GM21717 (cell line): ENCODE data around the gene SLC26A11.
"Not testable (repeated sequence)": the region's sequence is repeated elsewhere in the genome, so short reads cannot be mapped to it uniquely, and the experiment has no call there.

Source experiments
- ATAC-seq: cut with Tn5 transposase; IDR thresholded peaks from one replicate; pipeline ENCODE4 v1.9.1; 2021; ENCODE audit warnings: mild to moderate bottlenecking, moderate library complexity; ENCODE audit not compliant: unreplicated experiment

SLC26A11 gene

GRCh38 chr17:80195671-80196529, 24.3 kb upstream of the SLC26A11 start:
- no peak for ATAC-seq

DNA sequence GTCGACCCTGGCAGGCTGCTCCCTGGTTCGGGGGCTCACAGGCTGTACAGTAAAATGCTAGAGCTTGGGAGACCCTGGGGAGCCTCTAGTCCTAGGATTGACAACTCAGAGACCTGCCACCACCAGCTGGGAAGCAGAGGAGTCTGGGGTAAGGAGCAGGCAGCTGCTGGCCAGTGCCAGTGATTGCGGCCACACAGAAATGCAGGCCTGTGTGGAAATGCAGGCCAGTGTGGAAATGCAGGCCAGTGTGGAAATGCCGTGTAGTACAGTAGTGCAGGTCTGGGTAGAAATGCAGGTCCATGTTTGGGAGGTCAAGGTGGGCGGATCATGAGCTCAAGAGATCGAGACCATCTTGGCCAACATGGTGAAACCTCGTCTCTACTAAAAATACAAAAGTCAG, 23.6 kb upstream of the SLC26A11 start:
- ATAC-seq = no peak

DNA sequence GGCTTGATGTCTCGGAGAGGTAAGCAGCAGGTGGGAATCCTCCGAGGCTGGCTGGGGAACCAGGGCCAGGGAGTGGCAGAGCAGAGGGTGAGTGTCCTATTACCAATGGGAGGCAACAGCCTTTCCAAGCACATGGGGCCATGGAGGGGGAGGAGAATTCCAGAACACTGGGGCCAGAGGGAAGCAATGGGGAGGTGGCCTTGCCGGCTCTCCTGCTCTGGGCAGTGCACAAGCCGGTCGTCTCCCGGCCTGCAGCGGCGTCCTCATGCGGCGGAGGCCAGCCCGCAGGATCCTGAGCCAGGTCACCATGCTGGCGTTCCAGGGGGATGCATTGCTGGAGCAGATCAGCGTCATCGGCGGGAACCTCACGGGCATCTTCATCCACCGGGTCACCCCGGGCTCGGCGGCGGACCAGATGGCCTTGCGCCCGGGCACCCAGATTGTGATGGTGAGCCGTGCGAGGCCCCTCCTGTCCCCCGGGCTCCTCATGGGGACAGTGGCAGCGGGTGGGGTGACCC, 22.0 kb upstream of the SLC26A11 start:
- no peak for ATAC-seq

- ATAC-seq = not testable (repeated sequence)
Observed at GRCh38 chr17:80199295-80199694, 20.9 kb upstream of the SLC26A11 start.

DNA sequence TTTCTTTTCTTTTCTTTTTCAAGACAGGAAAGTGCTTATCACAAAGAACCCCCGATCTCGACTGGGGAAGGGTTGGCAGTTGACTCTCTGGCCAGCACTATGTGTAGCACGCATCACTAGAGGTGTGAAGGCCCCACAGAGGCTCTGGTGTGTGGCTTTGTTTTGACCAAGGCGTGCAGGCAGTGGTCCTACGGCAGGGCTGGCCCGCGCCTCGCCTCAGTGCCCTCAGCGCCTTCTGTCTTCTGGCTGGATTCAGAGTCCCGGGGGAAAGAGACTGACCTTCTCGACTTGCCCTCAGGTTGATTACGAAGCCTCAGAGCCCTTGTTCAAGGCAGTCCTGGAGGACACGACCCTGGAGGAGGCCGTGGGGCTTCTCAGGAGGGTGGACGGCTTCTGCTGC, 18.8 kb upstream of the SLC26A11 start:
- no peak for ATAC-seq

- no peak for ATAC-seq
Observed at GRCh38 chr17:80202197-80202596, 18.0 kb upstream of the SLC26A11 start.

- ATAC-seq = no peak
Observed at GRCh38 chr17:80203471-80203963, 16.7 kb upstream of the SLC26A11 start.

GRCh38 chr17:80204626-80205468, 15.4 kb upstream of the SLC26A11 start:
- ATAC-seq = no peak

GRCh38 chr17:80205811-80206210, 14.4 kb upstream of the SLC26A11 start:
- ATAC-seq = no peak

- no peak for ATAC-seq
Observed at GRCh38 chr17:80208050-80208449, 12.2 kb upstream of the SLC26A11 start.

GRCh38 chr17:80209765-80210164, 10.5 kb upstream of the SLC26A11 start:
- no peak for ATAC-seq

- no peak for ATAC-seq
Observed at GRCh38 chr17:80210348-80211108, 9.7 kb upstream of the SLC26A11 start.

- no peak for ATAC-seq
Observed at GRCh38 chr17:80212109-80212508, 8.1 kb upstream of the SLC26A11 start.

- ATAC-seq = no peak
Observed at GRCh38 chr17:80212511-80212910, 7.7 kb upstream of the SLC26A11 start.

DNA sequence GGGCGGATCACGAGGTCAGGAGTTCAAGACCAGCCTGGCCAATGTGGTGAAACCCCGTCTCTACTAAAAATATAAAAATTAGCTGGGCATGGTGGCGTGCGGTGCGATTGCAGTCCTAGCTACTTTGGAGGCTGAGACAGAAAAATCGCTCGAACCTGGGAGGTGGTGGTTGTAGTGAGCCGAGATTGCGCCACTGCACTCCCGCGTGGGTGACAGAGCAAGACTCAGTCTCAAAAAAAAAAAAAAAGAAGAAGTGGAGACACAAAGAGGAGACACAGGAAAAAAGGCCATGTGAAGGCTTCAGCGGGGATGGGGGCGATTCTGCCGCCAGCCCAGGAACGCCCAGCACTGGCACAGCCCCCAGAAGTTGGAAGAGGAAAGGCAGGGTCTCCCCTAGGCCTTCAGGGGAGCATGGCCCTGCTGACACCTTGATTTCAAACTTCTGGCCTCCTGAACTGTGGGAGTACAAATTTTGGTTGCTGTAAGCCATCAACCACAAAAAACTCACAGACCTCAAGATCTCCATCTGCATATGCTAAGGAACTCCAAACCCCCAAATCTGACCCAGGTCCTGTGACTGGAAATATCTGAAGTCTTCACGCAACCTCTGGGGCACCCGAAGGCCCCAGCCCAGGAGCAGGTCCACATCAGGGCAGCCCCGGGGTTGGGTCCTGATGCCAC, 7.1 kb upstream of the SLC26A11 start:
- ATAC-seq = no peak

DNA sequence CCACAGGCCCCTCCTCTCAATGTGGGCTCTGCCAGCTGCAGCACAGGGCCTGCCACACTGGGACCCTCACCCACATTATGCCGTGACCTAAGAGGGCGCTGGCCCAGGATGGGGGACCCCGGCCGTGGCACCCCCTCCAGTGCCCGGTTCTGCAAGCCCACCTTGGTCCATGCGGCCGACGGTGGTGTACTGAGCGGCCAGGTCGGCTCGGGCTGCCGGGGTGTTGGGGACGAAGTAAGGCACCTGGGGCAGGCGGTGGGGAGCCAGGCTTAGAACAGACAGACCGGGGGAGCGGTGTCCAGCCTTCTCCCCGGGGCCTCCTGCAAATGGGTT, 6.6 kb upstream of the SLC26A11 start:
- ATAC-seq = no peak

DNA sequence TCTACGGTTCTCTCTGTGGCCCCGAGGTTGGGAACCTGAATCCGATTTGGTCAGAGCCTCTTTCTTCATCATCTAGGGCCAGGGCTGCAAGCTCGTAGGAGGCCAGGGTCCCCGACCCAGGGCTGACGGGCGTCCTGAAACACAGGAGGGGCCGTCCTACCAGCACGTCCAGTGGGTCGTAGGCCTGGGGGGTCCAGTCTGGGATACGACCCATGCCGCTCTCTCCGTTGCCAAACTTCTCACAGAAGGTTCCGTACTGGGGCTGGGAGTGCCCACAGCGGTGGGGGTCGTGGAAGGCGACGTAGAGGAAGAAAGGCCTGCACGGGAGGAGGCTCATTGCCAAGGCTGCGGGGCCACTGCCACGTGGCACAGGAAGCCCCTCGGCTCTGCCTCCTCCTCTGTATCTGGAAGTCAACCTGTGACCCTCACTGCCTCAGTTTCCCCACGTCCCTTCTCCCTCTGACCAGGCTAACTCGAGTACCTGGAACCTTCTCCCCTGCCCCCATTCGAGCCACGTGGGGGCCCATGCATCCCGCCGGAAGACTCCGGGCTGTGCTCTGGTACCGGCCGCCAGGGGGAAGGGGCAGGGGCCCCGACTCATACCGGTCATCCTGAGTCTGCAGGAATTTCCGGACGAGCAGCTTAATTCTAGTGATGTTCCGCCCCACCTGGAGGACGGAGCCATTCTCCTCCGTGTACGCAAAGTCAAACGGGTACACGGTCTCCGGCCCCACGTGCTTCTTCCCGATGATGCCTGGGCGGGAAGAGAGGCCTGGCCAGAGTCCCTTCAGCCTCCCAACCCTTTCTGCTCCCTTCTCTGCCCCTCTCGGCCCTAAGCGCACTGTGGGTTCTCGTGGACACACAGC, 6.0 kb upstream of the SLC26A11 start:
- ATAC-seq = no peak

DNA sequence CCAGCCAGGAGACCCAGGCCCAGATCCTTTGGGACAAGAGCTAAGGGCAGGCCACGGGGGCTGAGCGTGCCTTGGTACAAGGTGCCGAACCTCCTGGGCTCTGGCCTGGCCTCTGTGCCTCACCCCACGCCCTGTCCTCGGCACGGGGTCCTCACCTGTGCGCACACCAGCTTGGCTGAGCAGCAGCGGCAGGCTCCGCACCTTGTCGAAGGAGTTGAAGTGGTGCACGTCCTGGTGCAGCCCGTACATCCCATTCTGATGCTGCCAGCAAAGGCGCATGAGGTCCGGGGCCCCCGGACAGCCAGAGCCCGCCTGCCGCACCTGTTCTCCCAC, 5.4 kb upstream of the SLC26A11 start:
- no peak for ATAC-seq
